ENCODE data around the gene WWOX. TPM values are rescaled to one million over a fixed set of nuclear protein-coding genes. Genes with fewer than 3 reads are reported as not detected.

Gene WWOX
- total and polyA plus RNA-seq, 2 donors (not counting 3 experiments of a cell fraction or from before 2014, with no cell fraction given) = 6.2 to 12.5 TPM

- dilution Hi-C loops (cut with MboI; ENCODE audit: extremely low pct_ligation_motif_present, low sequenced_read_pairs) = no loop called here
- Histone ChIP-seq H3K4me2 (ENCODE audit: insufficient read depth, low read length) (no peak overlapping the region), H3K4me3 (replicated peaks in 1 of 3; ENCODE audit: insufficient read depth in 1 of 3, low read depth in 1 of 3, low read length in 3 of 3) (no peak overlapping the region), H3K9me1 (replicated peaks; ENCODE audit: control insufficient read depth, extremely low read depth, insufficient read depth, low read length) (no peaks in the 10 kb centered on the region), H4K20me1 (replicated peaks; ENCODE audit: control insufficient read depth, extremely low read depth, insufficient read depth, low read length) (no peaks in the 10 kb centered on the region), H2AFZ (ENCODE audit: low read depth, low read length) (no peak overlapping the region), H3K27me3 (ENCODE audit: control insufficient read depth in 2 of 2, insufficient read depth in 2 of 2, low read length in 2 of 2) (no peaks in the 10 kb centered on the region), H3K79me2 (ENCODE audit: control insufficient read depth, insufficient read depth, low read length) (no peaks in the 10 kb centered on the region), H3K27ac (ENCODE audit: insufficient read depth, low read depth, low read length) (no peak overlapping the region), H3K36me3 (ENCODE audit: control insufficient read depth in 2 of 2, extremely low read depth in 1 of 2, insufficient read depth in 2 of 2, low read length in 2 of 2) (no peaks in the 10 kb centered on the region), H3K9me3 (replicated peaks; ENCODE audit: control insufficient read depth, insufficient read depth, low read length) (no peaks in the 10 kb centered on the region), H3K9ac (replicated peaks; ENCODE audit: extremely low read depth, insufficient read depth, low read length) (no peak overlapping the region), H3K4me1 (ENCODE audit: control insufficient read depth, extremely low read depth, insufficient read depth, low read length) (peaks cover 9% of the 10 kb centered on the region)
- DNase-seq (ENCODE audit: low read depth, low spot score) (no peak), FAIRE-seq (no peak)
- POLR2A ChIA-PET = interaction anchor here (0.6 kb wide), 1 partner anchor 152 kb away, joined by 4 read pairs; no protein-coding TSS in a partner anchor
- CTCF ChIA-PET = interaction anchor here (1.2 kb wide), 1 partner anchor 21 kb away, joined by 3 read pairs; no protein-coding TSS in a partner anchor
- intact Hi-C loops (cut with micrococcal nuclease) = no loop called here
- no TSS peak for BruUV-seq (replicated peaks)
- TF ChIP-seq FOS (IDR thresholded peaks at IDR 0.05; ENCODE audit: borderline replicate concordance, insufficient read depth, low read length) (no peak), JUN (IDR thresholded peaks at IDR 0.05; ENCODE audit: borderline replicate concordance, insufficient read depth, insufficient read length, low read depth) (no peak), POLR2AphosphoS5 (IDR thresholded peaks at IDR 0.05; ENCODE audit: insufficient read depth, low read depth, low read length) (no peak), GATA2 (IDR thresholded peaks at IDR 0.05; ENCODE audit: insufficient read depth, insufficient read length, low read depth, low read length) (no peak)
- TF ChIP-seq, protein P1, sequence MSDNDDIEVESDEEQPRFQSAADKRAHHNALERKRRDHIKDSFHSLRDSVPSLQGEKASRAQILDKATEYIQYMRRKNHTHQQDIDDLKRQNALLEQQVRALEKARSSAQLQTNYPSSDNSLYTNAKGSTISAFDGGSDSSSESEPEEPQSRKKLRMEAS (IDR thresholded peaks at IDR 0.05; ENCODE audit: insufficient read depth, insufficient read length) = no peak
- TF ChIP-seq, protein P2, sequence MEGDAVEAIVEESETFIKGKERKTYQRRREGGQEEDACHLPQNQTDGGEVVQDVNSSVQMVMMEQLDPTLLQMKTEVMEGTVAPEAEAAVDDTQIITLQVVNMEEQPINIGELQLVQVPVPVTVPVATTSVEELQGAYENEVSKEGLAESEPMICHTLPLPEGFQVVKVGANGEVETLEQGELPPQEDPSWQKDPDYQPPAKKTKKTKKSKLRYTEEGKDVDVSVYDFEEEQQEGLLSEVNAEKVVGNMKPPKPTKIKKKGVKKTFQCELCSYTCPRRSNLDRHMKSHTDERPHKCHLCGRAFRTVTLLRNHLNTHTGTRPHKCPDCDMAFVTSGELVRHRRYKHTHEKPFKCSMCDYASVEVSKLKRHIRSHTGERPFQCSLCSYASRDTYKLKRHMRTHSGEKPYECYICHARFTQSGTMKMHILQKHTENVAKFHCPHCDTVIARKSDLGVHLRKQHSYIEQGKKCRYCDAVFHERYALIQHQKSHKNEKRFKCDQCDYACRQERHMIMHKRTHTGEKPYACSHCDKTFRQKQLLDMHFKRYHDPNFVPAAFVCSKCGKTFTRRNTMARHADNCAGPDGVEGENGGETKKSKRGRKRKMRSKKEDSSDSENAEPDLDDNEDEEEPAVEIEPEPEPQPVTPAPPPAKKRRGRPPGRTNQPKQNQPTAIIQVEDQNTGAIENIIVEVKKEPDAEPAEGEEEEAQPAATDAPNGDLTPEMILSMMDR (IDR thresholded peaks at IDR 0.05; ENCODE audit: extremely low read depth in 1 of 2, insufficient read depth in 1 of 2, low read depth in 1 of 2, low read length in 2 of 2) = no peak
Observed at GRCh38 chr16:78102865-78103264, 3.4 kb downstream of the WWOX start.
